NCI-H526 (cell line): ENCODE data around the gene SURF4.

Source experiments
- DNase-seq, 2 experiments: peaks; one replicate each; lab custom pipeline; 2025; lab: John Stamatoyannopoulos, UW

The SURF4 gene

GRCh38 chr9:133375724-133376654 lies at the start of gene SURF4, which contains the start of gene STKLD1:
TSS of gene SURF4 (minus strand) at chr9:133376060. CDS start at chr9:133375969, 91 bp downstream.
TSS of gene STKLD1 (plus strand) at chr9:133376366. CDS start at chr9:133376474, 108 bp downstream.
- DNase-seq, result peak; percentile 65 to 95

- no peak for DNase-seq
Observed at GRCh38 chr9:133425049-133425632, 49.3 kb upstream of the SURF4 start.

GRCh38 chr9:133424187-133424586 lies 48.3 kb upstream of the SURF4 start:
- no peak for DNase-seq

- DNase-seq, result no peak
Observed at GRCh38 chr9:133423216-133423615, 47.4 kb upstream of the SURF4 start.

- DNase-seq, result no peak
Observed at GRCh38 chr9:133421615-133422542, 46.0 kb upstream of the SURF4 start, which contains the start of gene ADAMTS13. TSS of gene ADAMTS13 (plus strand) at chr9:133422367. CDS start at chr9:133422444, 77 bp downstream.

GRCh38 chr9:133420392-133420827 lies 44.5 kb upstream of the SURF4 start:
- DNase-seq, result no peak

GRCh38 chr9:133419005-133419404 lies 43.1 kb upstream of the SURF4 start:
- DNase-seq, result no peak

- peak; percentile 62 to 86 for DNase-seq
Observed at GRCh38 chr9:133417541-133418461, 41.9 kb upstream of the SURF4 start, which contains the start of gene REXO4. TSS of gene REXO4 (minus strand) at chr9:133418010. CDS start at chr9:133417844, 166 bp downstream.

- no peak for DNase-seq
Observed at GRCh38 chr9:133415170-133415569, 39.3 kb upstream of the SURF4 start.

GRCh38 chr9:133408042-133408441 lies 32.2 kb upstream of the SURF4 start:
- DNase-seq, result no peak

GRCh38 chr9:133406480-133407307 lies 30.8 kb upstream of the SURF4 start:
- peak; percentile 5 to 70 for DNase-seq

GRCh38 chr9:133405508-133406438 lies 29.9 kb upstream of the SURF4 start:
- no peak for DNase-seq

- no peak for DNase-seq
Observed at GRCh38 chr9:133404454-133405002, 28.7 kb upstream of the SURF4 start.

GRCh38 chr9:133403766-133404453 lies 28.1 kb upstream of the SURF4 start:
- DNase-seq, result peak in 1 of 2 experiments; percentile 20

GRCh38 chr9:133402689-133403088 lies 26.8 kb upstream of the SURF4 start:
- DNase-seq, result no peak

- DNase-seq, result no peak
Observed at GRCh38 chr9:133401588-133401987, 25.7 kb upstream of the SURF4 start.

GRCh38 chr9:133400292-133400691 lies 24.4 kb upstream of the SURF4 start:
- DNase-seq, result no peak

GRCh38 chr9:133397895-133398294 lies 22.0 kb upstream of the SURF4 start:
- DNase-seq, result no peak
